GM19397 (cell line): Measurements from ENCODE around the gene MESP1.
"Not testable (repeated sequence)": the region's sequence is repeated elsewhere in the genome, so short reads cannot be mapped to it uniquely, and the experiment has no call there.

Source experiments
- ATAC-seq: cut with Tn5 transposase; IDR thresholded peaks from one replicate; pipeline ENCODE4 v1.9.1; 2021; ENCODE audit warnings: mild to moderate bottlenecking, moderate library complexity; ENCODE audit not compliant: unreplicated experiment

Gene MESP1, protein sequence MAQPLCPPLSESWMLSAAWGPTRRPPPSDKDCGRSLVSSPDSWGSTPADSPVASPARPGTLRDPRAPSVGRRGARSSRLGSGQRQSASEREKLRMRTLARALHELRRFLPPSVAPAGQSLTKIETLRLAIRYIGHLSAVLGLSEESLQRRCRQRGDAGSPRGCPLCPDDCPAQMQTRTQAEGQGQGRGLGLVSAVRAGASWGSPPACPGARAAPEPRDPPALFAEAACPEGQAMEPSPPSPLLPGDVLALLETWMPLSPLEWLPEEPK

DNA sequence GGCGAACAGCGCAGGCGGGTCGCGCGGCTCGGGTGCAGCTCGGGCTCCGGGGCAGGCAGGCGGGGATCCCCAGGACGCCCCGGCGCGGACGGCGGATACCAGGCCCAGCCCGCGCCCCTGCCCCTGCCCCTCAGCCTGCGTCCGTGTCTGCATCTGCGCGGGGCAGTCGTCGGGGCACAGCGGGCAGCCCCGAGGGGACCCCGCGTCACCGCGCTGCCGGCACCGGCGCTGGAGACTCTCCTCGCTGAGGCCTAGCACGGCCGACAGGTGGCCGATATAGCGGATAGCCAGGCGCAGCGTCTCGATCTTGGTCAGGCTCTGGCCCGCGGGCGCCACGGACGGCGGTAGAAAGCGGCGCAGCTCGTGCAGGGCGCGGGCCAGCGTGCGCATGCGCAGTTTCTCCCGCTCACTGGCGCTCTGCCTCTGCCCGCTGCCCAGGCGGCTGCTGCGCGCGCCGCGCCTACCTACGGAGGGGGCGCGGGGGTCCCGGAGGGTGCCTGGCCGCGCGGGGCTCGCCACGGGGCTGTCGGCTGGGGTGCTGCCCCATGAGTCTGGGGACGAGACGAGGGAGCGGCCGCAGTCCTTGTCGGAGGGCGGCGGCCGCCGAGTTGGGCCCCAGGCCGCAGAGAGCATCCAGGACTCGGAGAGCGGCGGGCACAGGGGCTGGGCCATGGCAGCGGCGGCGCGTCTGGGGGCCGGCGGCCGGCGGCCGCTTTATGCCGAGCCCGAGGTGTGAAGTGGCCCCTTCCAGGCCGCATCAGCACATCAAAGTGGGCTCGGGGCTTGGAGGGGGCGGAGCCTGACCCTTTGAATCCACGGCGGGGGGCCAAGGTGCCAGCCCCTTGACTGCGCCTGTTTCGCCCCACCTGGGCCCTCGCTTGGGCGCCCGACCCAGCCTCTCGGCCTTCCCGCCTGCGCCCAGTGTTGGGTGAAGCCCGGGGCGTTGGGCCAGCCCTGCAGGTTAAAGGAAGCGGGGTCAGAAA, at the start of gene MESP1:
Gene MESP1 (minus strand): TSS at position 690 of the 983 bp plus-strand sequence. CDS start 18 bp downstream, at position 672.
- ATAC-seq: peak; percentile 94

GRCh38 chr15:89799918-89800498, 49.0 kb upstream of the MESP1 start:
- no peak for ATAC-seq

DNA sequence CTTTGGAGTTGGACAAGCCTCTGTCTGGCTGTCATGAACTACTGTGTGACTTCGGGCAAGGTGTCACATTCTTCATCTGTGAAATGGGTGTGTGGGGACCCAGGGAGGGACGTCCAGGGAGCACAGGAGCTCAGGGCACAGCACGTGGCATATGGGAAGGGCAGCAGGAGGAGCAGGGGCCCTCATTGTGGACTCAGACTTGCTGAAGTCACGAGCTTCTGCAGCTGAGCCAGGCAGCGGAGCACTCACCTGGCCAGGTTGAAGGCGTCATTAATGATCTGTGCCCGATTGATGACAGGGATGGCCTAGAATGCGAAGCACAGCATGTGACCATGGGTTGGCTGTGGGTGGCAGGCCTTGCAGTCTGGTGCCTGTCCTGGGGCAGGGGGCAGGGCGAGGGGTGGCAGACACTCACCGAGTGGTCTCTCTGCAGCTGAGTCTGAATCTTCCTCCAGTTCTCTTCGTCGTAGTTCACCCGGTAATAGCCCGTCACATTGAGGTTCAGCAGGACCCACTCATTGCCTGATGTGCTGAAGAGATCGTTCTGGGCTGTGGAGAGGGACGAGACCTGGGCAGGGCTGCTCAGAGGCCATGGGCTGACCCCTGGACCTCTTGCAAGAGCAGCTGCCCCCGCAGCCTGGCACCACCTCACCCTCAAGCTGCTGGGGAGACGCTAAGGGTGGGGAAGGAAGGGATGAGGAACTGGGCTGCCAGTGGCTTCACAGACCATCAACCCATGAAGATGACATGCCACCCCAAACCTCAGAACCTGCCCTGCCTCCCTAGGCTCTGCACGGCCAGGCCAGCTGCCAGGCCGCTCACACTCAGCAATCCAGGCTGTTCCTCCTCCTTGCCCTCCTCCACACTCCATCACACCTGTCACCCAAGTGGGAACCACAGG, 48.2 kb upstream of the MESP1 start:
- ATAC-seq: no peak

DNA sequence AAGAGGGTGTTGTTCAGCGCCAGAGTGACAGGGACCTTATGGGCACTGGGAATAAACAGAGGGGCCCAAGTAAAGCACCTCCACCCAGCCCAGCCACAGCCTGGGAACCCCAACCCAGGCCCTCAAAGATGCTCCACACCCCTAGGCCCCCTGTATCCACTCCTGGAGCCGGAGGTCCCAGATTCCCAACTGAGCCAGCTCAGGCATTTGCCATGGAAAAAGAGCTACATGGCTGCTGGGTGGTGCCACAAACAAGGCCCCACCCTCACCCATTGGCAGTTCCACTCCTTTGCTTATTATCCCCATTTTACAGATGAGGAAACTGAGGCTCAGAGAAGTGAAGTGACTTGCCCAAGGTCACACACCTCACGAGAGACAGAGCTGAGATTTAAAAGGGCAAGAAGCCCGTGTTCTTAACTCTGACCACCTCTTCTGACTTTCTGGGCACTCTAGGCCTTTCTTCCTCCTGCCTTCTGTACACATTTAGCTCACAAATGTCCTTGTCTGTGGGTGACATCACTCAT, 46.7 kb upstream of the MESP1 start:
- ATAC-seq: no peak

DNA sequence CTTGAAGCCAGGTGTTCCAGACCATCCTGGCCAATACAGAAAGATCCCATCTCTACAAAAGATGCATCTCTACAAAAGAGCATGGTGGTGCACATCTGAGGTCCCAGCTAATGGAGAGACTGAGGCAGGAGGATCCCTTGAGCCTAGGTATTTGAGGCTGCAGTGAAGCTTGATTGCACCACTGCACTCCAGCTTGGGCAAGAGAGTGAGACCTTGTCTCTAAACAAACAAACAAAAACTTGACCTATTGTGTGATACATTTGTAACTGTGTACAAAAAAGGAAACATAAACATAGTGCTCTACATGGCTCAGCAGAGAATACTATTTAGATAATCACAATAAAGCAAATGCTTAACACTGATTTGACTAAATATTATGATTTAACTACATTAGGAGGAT, 44.9 kb upstream of the MESP1 start:
- no peak for ATAC-seq

GRCh38 chr15:89794627-89795241, 43.7 kb upstream of the MESP1 start:
- ATAC-seq: no peak

GRCh38 chr15:89792106-89792805, 41.2 kb upstream of the MESP1 start:
- ATAC-seq: no peak

- no peak for ATAC-seq
These were observed 39.6 kb upstream of the MESP1 start for GRCh38 chr15:89790661-89791060.

GRCh38 chr15:89790206-89790605, 39.2 kb upstream of the MESP1 start:
- ATAC-seq: no peak

GRCh38 chr15:89788585-89788984, 37.5 kb upstream of the MESP1 start:
- not testable (repeated sequence) for ATAC-seq

DNA sequence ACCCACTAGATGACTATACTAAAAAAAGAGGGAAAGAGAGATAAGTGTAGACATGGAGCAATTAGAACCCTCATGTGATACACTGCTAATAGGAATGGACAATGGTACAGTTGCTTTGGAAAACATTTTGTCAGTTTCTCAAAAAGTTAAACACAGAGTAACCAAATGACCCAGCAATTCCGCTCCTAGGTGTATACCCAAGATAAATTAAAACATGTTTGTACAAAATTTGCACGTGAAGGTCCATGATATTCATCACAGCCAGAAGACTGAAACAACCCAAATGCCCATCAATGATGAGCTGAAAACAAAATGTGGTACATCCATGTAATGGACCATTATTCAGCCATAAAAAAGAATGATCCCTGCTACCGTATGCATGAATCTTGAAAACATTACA, 36.9 kb upstream of the MESP1 start:
- ATAC-seq: no peak

- ATAC-seq: no peak
These were observed 34.7 kb upstream of the MESP1 start for GRCh38 chr15:89785774-89786140.

DNA sequence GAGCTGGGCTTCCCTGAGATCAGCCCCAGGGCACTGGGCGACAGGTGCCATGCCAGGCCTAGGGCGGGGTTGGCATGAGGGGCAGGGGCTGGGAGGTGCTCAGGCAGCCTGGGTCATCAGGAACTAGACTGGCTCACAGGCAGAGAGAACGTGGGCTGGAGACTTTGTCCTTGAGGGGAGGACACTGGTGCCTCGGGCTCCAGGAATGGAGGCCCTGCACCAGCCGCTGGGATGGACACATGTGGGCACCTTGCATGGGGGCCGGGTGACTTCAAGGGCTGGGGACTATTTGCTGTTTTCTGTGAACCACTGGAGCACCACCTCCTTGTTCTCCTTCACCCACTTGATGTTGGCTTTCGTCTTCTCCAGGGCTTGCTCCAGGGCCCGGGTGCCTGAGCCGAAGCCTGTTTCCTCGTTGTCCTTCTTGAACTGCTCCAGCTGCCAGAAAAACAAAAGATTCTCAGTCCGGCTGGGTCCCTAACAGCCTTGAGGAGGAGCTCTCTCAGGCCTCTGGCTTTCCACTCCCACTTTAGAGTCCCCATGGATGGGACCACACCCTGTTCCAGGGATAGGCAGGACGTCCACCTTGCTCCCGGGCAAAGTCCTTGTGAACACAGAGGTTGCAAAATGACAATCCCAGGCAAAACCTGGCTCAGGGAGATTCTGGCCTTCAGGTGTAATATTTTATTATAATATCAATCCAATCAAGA, 34.2 kb upstream of the MESP1 start:
- no peak for ATAC-seq

DNA sequence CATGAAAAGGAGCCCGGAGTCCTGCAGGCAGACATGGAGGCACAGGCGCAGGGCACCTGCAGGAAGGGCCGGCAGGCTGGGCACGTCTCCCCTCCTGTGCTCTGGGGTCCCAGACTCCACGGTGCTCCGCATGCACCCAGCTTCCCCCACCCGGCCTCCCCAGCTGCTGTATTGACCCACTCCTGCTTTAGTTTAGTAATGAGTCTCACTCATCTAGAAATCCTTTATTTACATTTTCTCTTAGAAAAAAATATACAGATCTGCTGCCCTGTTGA, 33.6 kb upstream of the MESP1 start:
- ATAC-seq: no peak

DNA sequence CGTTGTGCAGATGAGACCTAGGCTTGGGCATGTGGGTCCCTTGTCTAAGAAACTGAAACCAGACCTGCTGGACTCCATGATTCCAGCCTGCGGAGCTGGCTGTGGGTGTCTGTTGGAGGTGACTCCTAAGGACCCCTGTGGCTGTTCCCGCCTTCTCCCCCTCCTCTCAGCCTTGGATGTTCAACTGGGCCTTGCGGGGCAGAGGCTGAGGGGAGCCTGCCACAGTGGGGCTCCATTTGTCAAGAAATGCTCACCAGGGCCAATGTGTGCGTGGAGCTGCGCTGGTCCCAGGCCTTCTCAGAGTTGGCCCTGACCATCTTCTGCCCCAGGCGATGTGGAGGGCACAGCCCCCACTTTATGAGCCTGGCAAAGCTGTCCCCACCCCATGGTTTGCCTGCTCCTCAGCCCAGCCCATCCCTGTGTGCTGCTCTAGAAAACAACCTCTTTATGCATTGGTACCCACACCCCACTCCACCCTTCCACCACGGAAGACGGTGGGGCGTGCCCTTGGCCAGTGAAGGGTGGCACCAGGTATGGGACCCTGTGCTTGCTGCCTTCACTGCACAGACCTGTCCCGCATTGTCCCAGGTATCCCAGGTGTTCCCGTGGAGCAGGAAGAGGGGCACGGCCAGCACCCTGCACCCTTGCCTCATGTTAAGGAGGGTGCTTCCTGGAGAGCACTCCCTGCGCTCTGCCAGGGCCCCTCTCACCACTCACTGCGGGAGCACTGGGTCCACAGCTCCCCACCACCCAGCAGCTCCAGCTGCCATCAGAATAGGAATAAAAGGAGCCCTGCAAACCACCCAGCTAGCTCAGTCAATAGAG, 33.0 kb upstream of the MESP1 start:
- ATAC-seq: no peak

- no peak for ATAC-seq
These were observed 32.2 kb upstream of the MESP1 start for GRCh38 chr15:89783111-89783860.

DNA sequence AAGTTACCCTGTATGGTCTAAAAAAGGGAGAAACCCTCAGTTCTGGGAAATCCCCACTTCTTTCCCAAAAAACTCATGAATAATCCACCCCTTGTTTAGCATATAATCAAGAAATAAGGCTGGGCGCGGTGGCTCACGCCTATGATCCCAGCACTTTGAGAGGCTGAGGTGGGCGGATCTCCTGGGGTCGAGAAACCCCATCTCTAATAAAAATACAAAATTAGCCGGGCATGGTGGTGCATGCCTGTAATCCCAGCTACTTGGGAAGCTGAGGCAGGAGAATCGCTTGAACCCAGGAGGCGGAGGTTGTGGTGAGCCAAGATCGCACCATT, 31.5 kb upstream of the MESP1 start:
- ATAC-seq: not testable (repeated sequence)
